Activated naive CD4-positive, alpha-beta T cell treated with anti-CD3 and anti-CD28 coated beads, Interleukin-2, amount 50 U/mL, for 72 hours (primary cell): Measurements from ENCODE around the gene SNX15. TPM values are rescaled to one million over a fixed set of nuclear protein-coding genes. Genes with fewer than 3 reads are reported as not detected.
"Not testable (repeated sequence)": the region's sequence is repeated elsewhere in the genome, so short reads cannot be mapped to it uniquely, and the experiment has no call there.

ENCODE experiments used
- ATAC-seq, 2 donors: fragments of 150-1000 bp; cut with Tn5 transposase; 2 replicates each; pipeline ENCODE4 v1.10.0; 2021; ENCODE audit warnings: mild to moderate bottlenecking in 2 of 2, moderate library complexity in 2 of 2
- DNase-seq, 2 donors: peaks; one replicate each; pipeline ENCODE4 v3.0.0; 2021 to 2022; ENCODE audit warnings: low spot score in 2 of 2
- H3K27ac Mint-ChIP-seq, 2 donors: one replicate each; pipeline ENCODE4 v1.8.0; 2022; ENCODE audit warnings: mild to moderate bottlenecking in 2 of 2, mixed read lengths in 2 of 2
- H3K36me3 Mint-ChIP-seq, 2 donors: one replicate each; pipeline ENCODE4 v1.8.0; 2022; ENCODE audit warnings: mixed read lengths in 2 of 2
- H3K9me3 Mint-ChIP-seq, 2 donors: one replicate each; pipeline ENCODE4 v1.8.0; 2022; ENCODE audit warnings: mixed read lengths in 2 of 2
- total RNA-seq, 2 donors: library from RNA; stranded (reverse); gene quantifications; one replicate each; pipeline ENCODE4 v1.2.3, GENCODE V29; 2022

SNX15 gene
- total RNA-seq, 2 donors from 2014 or later: 12.5 to 14.5 TPM

GRCh38 chr11:65008873-65009272 lies 18.4 kb upstream of the SNX15 start:
- no peaks in the 10 kb centered on the region for H3K36me3 Mint-ChIP-seq
- no peaks in the 10 kb centered on the region for H3K9me3 Mint-ChIP-seq
- H3K27ac Mint-ChIP-seq: no peak overlapping the region
- ATAC-seq (no peak), DNase-seq (no peak)

GRCh38 chr11:65013130-65013887 lies 13.9 kb upstream of the SNX15 start:
- DNase-seq (peak; percentile 91 to 93), ATAC-seq (peak; percentile 85 to 89)
- Mint-ChIP-seq H3K9me3 (peaks cover 0 to 5% of the 10 kb centered on the region in 2 donors), H3K27ac (peak overlapping the region; percentile 95 to 97), H3K36me3 (peaks cover 0 to 20% of the 10 kb centered on the region in 2 donors)

- peak; percentile 84 to 91 for DNase-seq
Observed at GRCh38 chr11:65013888-65014725, 13.1 kb upstream of the SNX15 start, which contains the start of gene ARL2. ARL2 (plus strand) TSS chr11:65014160; CDS start chr11:65014208, 48 bp downstream.

GRCh38 chr11:65014726-65015227 lies 12.5 kb upstream of the SNX15 start:
- ATAC-seq (peak in 1 of 2 donors; percentile 17), DNase-seq (no peak)
- Mint-ChIP-seq H3K27ac (peak overlapping the region; percentile 95 to 98), H3K9me3 (peaks cover 0 to 5% of the 10 kb centered on the region in 2 donors), H3K36me3 (peaks cover 0 to 20% of the 10 kb centered on the region in 2 donors)

More at GRCh38 chr11:65013888-65014725, 13.1 kb upstream of the SNX15 start, which contains the start of gene ARL2:
- peak; percentile 81 to 86 for ATAC-seq
- Mint-ChIP-seq H3K9me3 (peaks cover 0 to 5% of the 10 kb centered on the region in 2 donors), H3K36me3 (peaks cover 0 to 20% of the 10 kb centered on the region in 2 donors), H3K27ac (peak within 1 kb of the TSS; percentile 95 to 98)

- peaks cover 0 to 20% of the 10 kb centered on the region in 2 donors for H3K36me3 Mint-ChIP-seq
- H3K9me3 Mint-ChIP-seq: peaks cover 0 to 5% of the 10 kb centered on the region in 2 donors
- ATAC-seq (no peak), DNase-seq (no peak)
- peak overlapping the region in 1 of 2 donors; percentile 19 for H3K27ac Mint-ChIP-seq
Observed at GRCh38 chr11:65016705-65017104, 10.5 kb upstream of the SNX15 start.

- peaks cover 0 to 20% of the 10 kb centered on the region in 2 donors for H3K36me3 Mint-ChIP-seq
- ATAC-seq: no peak
- peak overlapping the region in 1 of 2 donors; percentile 30 for H3K27ac Mint-ChIP-seq
- peaks cover 0 to 5% of the 10 kb centered on the region in 2 donors for H3K9me3 Mint-ChIP-seq
- no peak for DNase-seq
Observed at GRCh38 chr11:65017937-65018336, 9.3 kb upstream of the SNX15 start.

GRCh38 chr11:65019824-65020223 lies 7.4 kb upstream of the SNX15 start:
- peaks cover 0 to 20% of the 10 kb centered on the region in 2 donors for H3K36me3 Mint-ChIP-seq
- peaks cover 0 to 5% of the 10 kb centered on the region in 2 donors for H3K9me3 Mint-ChIP-seq
- no peak for ATAC-seq
- H3K27ac Mint-ChIP-seq: no peak overlapping the region
- DNase-seq: no peak

GRCh38 chr11:65021003-65021402 lies 6.2 kb upstream of the SNX15 start:
- peak overlapping the region in 1 of 2 donors; percentile 44 for H3K27ac Mint-ChIP-seq
- peaks cover 0 to 20% of the 10 kb centered on the region in 2 donors for H3K36me3 Mint-ChIP-seq
- ATAC-seq (no peak), DNase-seq (no peak)
- peaks cover 0 to 5% of the 10 kb centered on the region in 2 donors for H3K9me3 Mint-ChIP-seq

- no peak for DNase-seq
- Mint-ChIP-seq H3K36me3 (peaks cover 0 to 15% of the 10 kb centered on the region in 2 donors), H3K9me3 (peaks cover 0 to 5% of the 10 kb centered on the region in 2 donors), H3K27ac (no peak overlapping the region)
- no peak for ATAC-seq
Observed at GRCh38 chr11:65021509-65021908, 5.7 kb upstream of the SNX15 start.

- not testable (repeated sequence) for ATAC-seq, H3K36me3 Mint-ChIP-seq, DNase-seq, H3K27ac Mint-ChIP-seq, H3K9me3 Mint-ChIP-seq
Observed at GRCh38 chr11:65023502-65023901, 3.7 kb upstream of the SNX15 start.

- Mint-ChIP-seq H3K27ac (peak overlapping the region; percentile 30 to 90), H3K36me3 (no peaks in the 10 kb centered on the region), H3K9me3 (no peaks in the 10 kb centered on the region)
- ATAC-seq (peak in 1 of 2 donors; percentile 54), DNase-seq (no peak)
Observed at GRCh38 chr11:65026810-65027209, 429 bp upstream of the SNX15 start.

- Mint-ChIP-seq H3K27ac (no peak overlapping the region), H3K36me3 (no peaks in the 10 kb centered on the region), H3K9me3 (no peaks in the 10 kb centered on the region)
- ATAC-seq (no peak), DNase-seq (no peak)
Observed at GRCh38 chr11:65032216-65032615, 5.0 kb downstream of the SNX15 start.

- H3K9me3 Mint-ChIP-seq: no peaks in the 10 kb centered on the region
- ATAC-seq (no peak), DNase-seq (no peak)
- H3K27ac Mint-ChIP-seq: no peak overlapping the region
- H3K36me3 Mint-ChIP-seq: no peaks in the 10 kb centered on the region
Observed at GRCh38 chr11:65034423-65034822, 7.2 kb downstream of the SNX15 start.

- Mint-ChIP-seq H3K27ac (no peak overlapping the region), H3K36me3 (no peaks in the 10 kb centered on the region), H3K9me3 (no peaks in the 10 kb centered on the region)
- no peak for ATAC-seq
- no peak for DNase-seq
Observed at GRCh38 chr11:65035579-65035978, 8.3 kb downstream of the SNX15 start.

- no peaks in the 10 kb centered on the region for H3K9me3 Mint-ChIP-seq
- no peak for ATAC-seq
- no peak overlapping the region for H3K27ac Mint-ChIP-seq
- no peak for DNase-seq
- H3K36me3 Mint-ChIP-seq: no peaks in the 10 kb centered on the region
Observed at GRCh38 chr11:65036931-65037330, 9.7 kb downstream of the SNX15 start.

- Mint-ChIP-seq H3K36me3 (peaks cover 5 to 7% of the 10 kb centered on the region in 2 donors), H3K27ac (peak overlapping the region; percentile 82 to 92), H3K9me3 (no peaks in the 10 kb centered on the region)
- ATAC-seq (no peak), DNase-seq (no peak)
Observed at GRCh38 chr11:65040520-65040846, 13.2 kb downstream of the SNX15 start.
